Fibroblast of the aortic adventitia (primary cell): ENCODE results near the gene MRM3. TPM values are rescaled to one million over a fixed set of nuclear protein-coding genes. Genes with fewer than 3 reads are reported as not detected.

Experiments used
- DNase-seq: peaks from one replicate; pipeline ENCODE4 v3.0.0-alpha.2; 2010; ENCODE audit warnings: low read depth
- H3K4me3 ChIP-seq: 2 replicates; pipeline ENCODE4 v1.5.1; 2011; ENCODE audit warnings: low read depth, mild to moderate bottlenecking, control low read depth, low read length, moderate library complexity
- CTCF ChIP-seq: IDR thresholded peaks from 2 replicates; pipeline ENCODE4 v1.5.1; 2011; ENCODE audit warnings: mild to moderate bottlenecking, low read length, control low read depth, inconsistent platforms; ENCODE audit not compliant: insufficient read depth
- total RNA-seq: library from RNA; depleted of rRNA; stranded (reverse); fragments of >200 nt; gene quantifications from 2 replicates; pipeline ENCODE4 v1.2.3, GENCODE V29; 2012; ENCODE audit warnings: low replicate concordance

Gene MRM3
- total RNA-seq, 1 donor: 15.8 TPM

- no peak overlapping the region for H3K4me3 ChIP-seq
- no peak for TF ChIP-seq CTCF
- DNase-seq: no peak
These were observed 59.2 kb downstream of the MRM3 start for GRCh38 chr17:841313-841712.

Other genes with a start within 250 kb of the MRM3 start
- 14.3 and 29.5 TPM in 2 replicates for gene VPS53, start 67.5 kb upstream of the MRM3 start, total RNA-seq
- 12.9 and 27.5 TPM in 2 replicates for gene TLCD3A, start 49.8 kb upstream of the MRM3 start, total RNA-seq
- 16.7 and 21.3 TPM in 2 replicates for gene GEMIN4, start 30.1 kb upstream of the MRM3 start, total RNA-seq
- gene GLOD4, start 73 bp upstream of the MRM3 start, total RNA-seq: 49.9 and 75.6 TPM in 2 replicates
- gene NXN, start 197.4 kb downstream of the MRM3 start, total RNA-seq: 5.1 and 18.1 TPM in 2 replicates
- gene TIMM22, start 214.8 kb downstream of the MRM3 start, total RNA-seq: 8.7 and 15.8 TPM in 2 replicates